NCI-H187 (cell line): ENCODE results near the gene NKD2.

Experiments used
- DNase-seq, 2 experiments: peaks; one replicate each; lab custom pipeline; 2025; lab: John Stamatoyannopoulos, UW

Gene NKD2

GRCh38 chr5:1042626-1043025, 34.0 kb downstream of the NKD2 start:
- DNase-seq, result no peak

GRCh38 chr5:1043327-1043726, 34.7 kb downstream of the NKD2 start:
- no peak for DNase-seq

- no peak for DNase-seq
Measured at GRCh38 chr5:1044117-1044516, 35.5 kb downstream of the NKD2 start.

- no peak for DNase-seq
Measured at GRCh38 chr5:1045960-1046560, 37.5 kb downstream of the NKD2 start.

GRCh38 chr5:1047332-1047965, 38.8 kb downstream of the NKD2 start:
- no peak for DNase-seq

- no peak for DNase-seq
Measured at GRCh38 chr5:1048162-1048721, 39.6 kb downstream of the NKD2 start.

- no peak for DNase-seq
Measured at GRCh38 chr5:1048861-1049838, 40.5 kb downstream of the NKD2 start.

GRCh38 chr5:1050423-1051365, 42.1 kb downstream of the NKD2 start:
- peak; percentile 51 to 68 for DNase-seq

GRCh38 chr5:1051366-1051720, 42.7 kb downstream of the NKD2 start:
- peak in 1 of 2 experiments; percentile 14 for DNase-seq

GRCh38 chr5:1052076-1052475, 43.5 kb downstream of the NKD2 start:
- DNase-seq, result no peak

GRCh38 chr5:1052641-1053390, 44.2 kb downstream of the NKD2 start:
- DNase-seq, result no peak

- DNase-seq, result no peak
Measured at GRCh38 chr5:1053391-1054017, 44.9 kb downstream of the NKD2 start.

- no peak for DNase-seq
Measured at GRCh38 chr5:1054018-1054798, 45.6 kb downstream of the NKD2 start.

GRCh38 chr5:1054799-1055775, 46.5 kb downstream of the NKD2 start:
- DNase-seq, result no peak

GRCh38 chr5:1055896-1056610, 47.5 kb downstream of the NKD2 start:
- no peak for DNase-seq

GRCh38 chr5:1056611-1057484, 48.2 kb downstream of the NKD2 start:
- DNase-seq, result no peak
